Measurements from ENCODE around the gene PDE6G. TPM values are rescaled to one million over a fixed set of nuclear protein-coding genes. Genes with fewer than 3 reads are reported as not detected.

Gene PDE6G
- total and polyA plus RNA-seq, 4 donors = 0.25 to 1.9 (median 1.3) TPM

GRCh38 chr17:81696218-81696941, 40.0 kb upstream of the PDE6G start:
- Histone ChIP-seq H3K27me3 (ENCODE audit: control insufficient read depth in 4 of 4, insufficient read depth in 4 of 4, low read length in 3 of 4) (no peaks in the 10 kb centered on the region), H3K36me3 (ENCODE audit: control insufficient read depth in 4 of 4, insufficient read depth in 3 of 4, low read depth in 1 of 4, low read length in 3 of 4) (peaks cover 18 to 85% (median 28%) of the 10 kb centered on the region in 4 donors), H3K4me1 (ENCODE audit: control insufficient read depth in 4 of 4, insufficient read depth in 4 of 4, low read length in 3 of 4) (peaks cover 0 to 9% (median 8%) of the 10 kb centered on the region in 4 donors), H3K27ac (ENCODE audit: low read depth in 1 of 2, low read length in 2 of 2) (no peak overlapping the region), H3K4me3 (ENCODE audit: low read depth in 1 of 3, low read length in 3 of 3) (no peak overlapping the region), H3K9ac (ENCODE audit: low read depth in 1 of 2, low read length in 2 of 2) (no peak overlapping the region), H3K9me3 (ENCODE audit: control insufficient read depth in 4 of 4, low read length in 3 of 4) (no peaks in the 10 kb centered on the region)
- no peak for DNase-seq (ENCODE audit: low spot score)
- 95% methylated on average over 40 of the region's 40 CpGs for WGBS
- no peak for TF ChIP-seq MAX (IDR thresholded peaks at IDR 0.05)
- TF ChIP-seq NR2F2 (IDR thresholded peaks at IDR 0.05) = no peak

- H3K9ac ChIP-seq (ENCODE audit: low read depth in 1 of 2, low read length in 2 of 2) = no peak overlapping the region
- 96% methylated on average over 22 of the region's 22 CpGs for WGBS
These were observed 39.5 kb upstream of the PDE6G start for GRCh38 chr17:81695801-81696200.

More at GRCh38 chr17:81695801-81696200, 39.5 kb upstream of the PDE6G start:
- Histone ChIP-seq H3K27ac (ENCODE audit: low read depth in 1 of 2, low read length in 2 of 2) (no peak overlapping the region), H3K36me3 (ENCODE audit: control insufficient read depth in 4 of 4, insufficient read depth in 3 of 4, low read depth in 1 of 4, low read length in 3 of 4) (peaks cover 18 to 86% (median 27%) of the 10 kb centered on the region in 4 donors), H3K4me3 (ENCODE audit: low read depth in 1 of 3, low read length in 3 of 3) (no peak overlapping the region), H3K4me1 (ENCODE audit: control insufficient read depth in 4 of 4, insufficient read depth in 4 of 4, low read length in 3 of 4) (peaks cover 0 to 3% (median 2%) of the 10 kb centered on the region in 4 donors), H3K9me3 (ENCODE audit: control insufficient read depth in 4 of 4, low read length in 3 of 4) (no peaks in the 10 kb centered on the region), H3K27me3 (ENCODE audit: control insufficient read depth in 4 of 4, insufficient read depth in 4 of 4, low read length in 3 of 4) (no peaks in the 10 kb centered on the region)
- TF ChIP-seq NR2F2 (IDR thresholded peaks at IDR 0.05) (no peak), RXRA (IDR thresholded peaks at IDR 0.05) (no peak), YY1 (IDR thresholded peaks at IDR 0.05) (no peak), CTCF (IDR thresholded peaks at IDR 0.05; ENCODE audit: low read depth, low read length, missing input control) (no peak), TAF1 (conservative IDR thresholded peaks at IDR 0.05) (no peak), EGR1 (IDR thresholded peaks at IDR 0.05; ENCODE audit: low read depth in 2 of 2) (no peak), REST (IDR thresholded peaks at IDR 0.05) (no peak), GABPA (IDR thresholded peaks at IDR 0.05 in 1 of 2, conservative IDR thresholded peaks at IDR 0.05 in 1 of 2) (no peak), FOXA2 (IDR thresholded peaks at IDR 0.05) (no peak), ATF3 (IDR thresholded peaks at IDR 0.05) (no peak), FOXA1 (IDR thresholded peaks at IDR 0.05) (no peak), HNF4G (IDR thresholded peaks at IDR 0.05) (no peak), JUND (IDR thresholded peaks at IDR 0.05) (no peak), MAX (IDR thresholded peaks at IDR 0.05) (no peak), ZBTB33 (IDR thresholded peaks at IDR 0.05) (no peak)
- no peak for DNase-seq (ENCODE audit: low spot score)
